SK-N-MC (cell line): ENCODE data around the gene INPP4B.

Source experiments
- DNase-seq: peaks from one replicate; pipeline ENCODE4 v3.0.0-alpha.2; 2011; ENCODE audit warnings: low read depth, low spot score
- H3K27ac ChIP-seq: fragments of 200-600 bp; sonication (generic); 2 replicates; pipeline ENCODE4 v1.5.1; 2016; ENCODE audit warnings: mixed run types
- H3K36me3 ChIP-seq: fragments of 200-600 bp; sonication (generic); 2 replicates; pipeline ENCODE4 v1.6.1; 2017; ENCODE audit warnings: antibody characterized with exemption, low read length, mixed read lengths; ENCODE audit not compliant: insufficient read depth
- H3K4me3 ChIP-seq: fragments of 200-600 bp; sonication (generic); 2 replicates; pipeline ENCODE4 v1.5.1; 2016
- H3K9ac ChIP-seq: fragments of 200-600 bp; sonication (generic); 2 replicates; pipeline ENCODE4 v1.8.0; 2017; ENCODE audit warnings: mixed run types, mixed read lengths; ENCODE audit not compliant: insufficient read length
- H3K9me3 ChIP-seq: fragments of 200-600 bp; sonication (generic); 2 replicates; pipeline ENCODE4 v1.6.1; 2017; ENCODE audit warnings: low read depth, mild to moderate bottlenecking, antibody characterized with exemption, low read length, moderate library complexity, mixed read lengths
- EZH2 ChIP-seq: fragments of 200-600 bp; sonication (generic); IDR thresholded peaks from one replicate; pipeline ENCODE4 v1.6.1; 2017; ENCODE audit warnings: antibody characterized with exemption
- FOXP2 ChIP-seq: optimal IDR thresholded peaks from 2 replicates; pipeline ENCODE3; 2011; ENCODE audit warnings: mild to moderate bottlenecking, moderate library complexity; ENCODE audit not compliant: insufficient read depth; ENCODE audit errors: extremely low read length, control extremely low read depth
- POLR2AphosphoS5 ChIP-seq: IDR thresholded peaks from 2 replicates; pipeline ENCODE4 v1.6.1; 2012; ENCODE audit warnings: mild to moderate bottlenecking, low read depth, low read length, borderline replicate concordance

The INPP4B gene

DNA sequence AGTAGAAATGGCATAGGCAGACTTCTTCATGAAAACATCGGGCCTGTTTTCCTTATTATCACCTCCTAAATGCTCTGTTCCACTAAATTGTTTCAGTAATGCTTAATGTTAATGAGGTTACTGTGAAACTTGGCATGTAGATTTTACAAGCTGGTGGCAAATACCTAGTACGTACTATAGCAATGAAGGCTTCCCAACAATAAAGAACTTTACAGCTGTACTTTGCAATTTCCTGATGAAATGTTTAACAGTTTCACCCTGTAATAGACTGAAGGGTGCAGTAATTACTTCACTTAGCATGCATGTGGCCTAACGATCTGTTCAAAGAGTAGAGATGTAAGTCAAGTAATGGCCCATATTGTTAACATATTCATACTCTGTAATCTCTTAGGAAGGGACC, 685.0 kb downstream of the INPP4B start:
- Histone ChIP-seq H3K9ac (no peak overlapping the region), H3K9me3 (no peaks in the 10 kb centered on the region), H3K4me3 (no peak overlapping the region), H3K27ac (no peak overlapping the region), H3K36me3 (no peaks in the 10 kb centered on the region)
- DNase-seq: no peak
- TF ChIP-seq FOXP2: no peak
- TF ChIP-seq POLR2AphosphoS5: no peak
- no peak for TF ChIP-seq EZH2

DNA sequence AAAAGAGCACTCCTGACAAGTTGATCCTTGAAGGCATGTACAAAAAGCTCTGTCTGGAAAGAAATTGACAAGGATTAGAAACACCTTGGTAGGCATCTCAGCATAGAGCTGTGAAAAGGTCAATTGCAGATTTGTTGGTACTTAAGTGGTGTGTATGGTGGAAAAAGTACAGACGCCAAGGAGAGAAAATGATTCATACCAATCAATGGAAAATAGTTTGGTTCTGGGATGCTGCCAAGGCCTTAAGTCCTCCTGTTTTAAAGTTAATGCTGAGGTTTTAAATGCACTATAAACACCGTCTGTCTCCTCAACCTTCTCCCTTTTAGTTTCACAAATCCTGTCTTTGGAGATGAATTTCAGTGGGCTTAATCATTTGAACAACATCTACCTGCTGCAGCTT, 685.6 kb downstream of the INPP4B start:
- TF ChIP-seq EZH2 (no peak), FOXP2 (no peak), POLR2AphosphoS5 (no peak)
- Histone ChIP-seq H3K36me3 (no peaks in the 10 kb centered on the region), H3K27ac (no peak overlapping the region), H3K4me3 (no peak overlapping the region), H3K9me3 (no peaks in the 10 kb centered on the region), H3K9ac (no peak overlapping the region)
- no peak for DNase-seq

DNA sequence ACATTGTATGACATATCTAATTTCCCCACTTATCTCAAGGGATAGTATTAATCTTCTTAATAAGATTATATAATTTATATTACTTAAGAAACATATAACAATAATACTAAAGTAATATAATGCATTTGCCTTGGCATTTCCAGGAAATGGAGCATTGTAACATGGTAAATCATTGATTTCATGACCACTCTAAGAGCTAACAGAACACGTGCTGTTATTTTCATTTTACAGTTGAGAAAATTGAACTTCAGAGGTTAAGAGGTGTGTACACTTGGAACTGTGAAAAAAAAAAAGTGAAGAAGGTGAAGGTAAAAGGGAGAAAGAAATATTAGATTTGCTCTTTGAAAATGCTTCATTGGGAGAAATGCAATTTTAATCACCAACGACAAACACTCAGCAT, 687.1 kb downstream of the INPP4B start:
- no peak overlapping the region for H3K27ac ChIP-seq
- H3K4me3 ChIP-seq: no peak overlapping the region
- TF ChIP-seq EZH2: no peak
- TF ChIP-seq POLR2AphosphoS5: no peak
- TF ChIP-seq FOXP2: no peak
- no peaks in the 10 kb centered on the region for H3K36me3 ChIP-seq
- H3K9ac ChIP-seq: no peak overlapping the region
- no peak for DNase-seq
- H3K9me3 ChIP-seq: no peaks in the 10 kb centered on the region

DNA sequence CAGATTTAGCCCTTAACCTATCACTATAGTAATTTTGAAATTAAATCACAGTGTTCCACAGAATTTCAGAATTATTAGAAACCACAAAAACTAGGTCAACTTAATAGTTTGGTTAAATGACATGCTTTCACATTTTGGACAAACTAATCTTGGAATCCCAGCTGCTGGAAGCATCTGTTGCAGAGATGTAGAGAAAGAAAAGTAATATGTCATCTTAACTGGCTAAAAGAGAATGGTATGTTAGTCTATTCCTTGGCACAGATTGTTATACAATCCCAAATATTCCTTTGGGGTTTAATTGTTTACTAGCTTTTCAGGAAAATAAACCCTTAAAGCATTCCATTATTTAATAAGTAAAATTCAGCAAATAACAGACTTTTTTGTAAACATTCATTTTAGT, 689.8 kb downstream of the INPP4B start:
- no peak for DNase-seq
- TF ChIP-seq FOXP2: no peak
- no peak for TF ChIP-seq POLR2AphosphoS5
- no peak for TF ChIP-seq EZH2
- Histone ChIP-seq H3K27ac (no peak overlapping the region), H3K9me3 (no peaks in the 10 kb centered on the region), H3K4me3 (no peak overlapping the region), H3K36me3 (no peaks in the 10 kb centered on the region), H3K9ac (no peak overlapping the region)

DNA sequence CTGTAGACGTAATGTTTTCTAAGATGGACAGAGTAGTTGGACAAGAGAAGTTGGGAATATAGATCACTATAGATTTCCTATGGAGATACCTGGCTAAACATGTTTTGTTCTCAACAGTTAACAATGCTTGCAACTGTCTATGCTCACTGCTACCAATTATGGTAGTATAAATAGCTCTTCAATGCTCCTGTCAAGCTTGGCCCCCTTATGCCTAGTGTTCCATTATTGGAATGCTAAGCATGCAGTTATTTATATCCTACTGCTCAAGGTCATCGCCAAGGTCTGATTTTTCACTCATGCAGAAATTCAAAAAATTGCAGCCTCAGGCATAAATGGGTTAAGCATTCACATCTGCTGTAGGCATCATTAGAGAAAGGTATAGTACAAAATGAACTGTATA, 690.8 kb downstream of the INPP4B start:
- Histone ChIP-seq H3K9ac (no peak overlapping the region), H3K27ac (no peak overlapping the region), H3K9me3 (no peaks in the 10 kb centered on the region), H3K36me3 (no peaks in the 10 kb centered on the region), H3K4me3 (no peak overlapping the region)
- TF ChIP-seq EZH2 (no peak), POLR2AphosphoS5 (no peak), FOXP2 (no peak)
- no peak for DNase-seq

DNA sequence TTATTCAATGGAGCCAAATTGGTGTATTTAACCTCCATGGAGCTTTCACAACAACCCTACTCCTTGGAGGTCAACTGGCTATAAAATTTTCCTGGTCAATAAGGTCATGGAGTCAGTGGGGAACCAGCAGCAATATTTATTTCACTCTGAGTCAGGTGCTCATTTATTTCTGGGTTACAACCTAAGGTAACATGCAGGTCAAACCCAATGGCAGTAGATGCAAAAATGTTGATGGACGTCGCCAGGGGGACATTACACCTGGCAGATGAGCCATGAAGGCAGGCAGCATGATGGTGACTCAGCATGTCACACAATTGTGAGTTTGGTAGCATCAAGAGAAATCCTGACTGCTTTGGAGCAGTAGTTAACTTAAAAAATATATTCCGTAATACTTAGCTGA, 695.6 kb downstream of the INPP4B start:
- Histone ChIP-seq H3K36me3 (no peaks in the 10 kb centered on the region), H3K27ac (no peak overlapping the region), H3K9ac (no peak overlapping the region), H3K4me3 (no peak overlapping the region), H3K9me3 (no peaks in the 10 kb centered on the region)
- no peak for TF ChIP-seq EZH2
- no peak for TF ChIP-seq FOXP2
- TF ChIP-seq POLR2AphosphoS5: no peak
- no peak for DNase-seq

DNA sequence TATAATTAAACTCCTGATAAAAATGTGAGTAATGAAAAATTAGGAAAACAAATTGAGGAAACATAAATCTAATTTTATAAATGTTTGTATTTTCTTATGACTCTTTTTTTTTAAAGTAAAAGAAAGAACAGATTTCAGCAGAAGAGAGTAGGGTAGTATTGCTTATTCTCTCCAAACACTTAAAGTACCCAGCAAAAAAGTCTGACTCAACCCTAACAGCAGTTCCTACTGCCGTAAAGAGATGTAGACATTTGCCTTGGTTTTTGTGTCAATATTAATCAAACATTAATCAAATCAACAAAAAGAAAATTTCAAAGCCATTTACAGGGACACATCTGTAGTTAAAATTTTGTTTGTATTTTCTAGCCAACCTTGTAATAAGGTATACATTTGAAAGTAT, 701.3 kb downstream of the INPP4B start:
- H3K4me3 ChIP-seq: no peak overlapping the region
- H3K36me3 ChIP-seq: no peaks in the 10 kb centered on the region
- TF ChIP-seq FOXP2 (no peak), POLR2AphosphoS5 (no peak), EZH2 (no peak)
- no peaks in the 10 kb centered on the region for H3K9me3 ChIP-seq
- H3K27ac ChIP-seq: no peak overlapping the region
- no peak for DNase-seq
- H3K9ac ChIP-seq: no peak overlapping the region

DNA sequence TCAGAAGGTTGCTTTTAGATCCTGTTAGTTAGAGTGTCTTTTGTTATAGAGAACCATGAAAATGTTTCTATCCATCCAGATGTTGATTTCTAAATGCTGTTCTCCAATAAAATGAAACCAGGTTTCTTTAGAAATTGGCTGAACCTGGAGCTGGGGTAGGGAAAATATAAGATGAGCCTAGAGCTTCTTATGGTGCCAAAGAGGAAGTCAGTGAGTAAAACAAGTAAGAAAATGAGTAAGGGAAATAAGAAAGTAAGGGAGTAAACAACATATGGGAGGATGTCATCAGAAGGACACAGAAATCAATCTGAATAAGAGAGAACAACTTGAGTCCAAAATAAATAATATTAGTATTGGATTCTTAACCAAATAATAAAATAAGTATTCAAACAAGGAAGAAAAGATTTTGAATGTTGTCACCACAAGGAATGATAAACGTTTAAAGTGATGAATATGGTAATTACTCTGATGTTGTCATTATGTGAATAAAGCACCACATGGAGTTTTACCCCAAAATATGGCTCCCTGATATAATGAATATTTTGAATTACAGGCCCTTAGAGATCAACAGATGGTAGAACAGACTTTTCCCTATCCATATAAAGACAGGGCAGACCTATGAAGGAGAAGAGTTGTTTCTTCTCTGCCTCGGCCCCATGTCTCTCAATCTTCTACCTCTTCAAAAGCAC, 703.6 kb downstream of the INPP4B start:
- H3K4me3 ChIP-seq: no peak overlapping the region
- no peaks in the 10 kb centered on the region for H3K9me3 ChIP-seq
- no peak overlapping the region for H3K27ac ChIP-seq
- no peak for DNase-seq
- H3K36me3 ChIP-seq: no peaks in the 10 kb centered on the region
- H3K9ac ChIP-seq: no peak overlapping the region
- no peak for TF ChIP-seq EZH2
- no peak for TF ChIP-seq FOXP2
- TF ChIP-seq POLR2AphosphoS5: no peak

DNA sequence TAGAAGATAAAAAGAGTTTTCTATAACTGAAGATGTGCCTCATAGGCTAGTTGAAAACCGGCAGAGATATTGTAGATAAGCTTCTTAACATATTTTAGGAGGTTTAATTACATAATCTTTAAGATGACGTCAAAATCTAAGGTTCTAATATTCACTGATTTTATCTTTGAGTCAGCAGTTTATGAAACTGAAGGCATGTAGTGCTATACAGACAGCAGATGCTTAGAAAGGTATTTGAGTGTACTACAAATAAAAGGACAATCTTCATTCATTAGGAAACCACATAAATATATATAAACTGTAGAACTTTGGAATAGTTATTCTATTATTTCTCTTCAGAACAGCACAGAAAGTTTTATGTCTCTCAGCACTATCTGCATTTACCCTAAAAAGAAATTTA, 704.9 kb downstream of the INPP4B start:
- no peaks in the 10 kb centered on the region for H3K9me3 ChIP-seq
- no peaks in the 10 kb centered on the region for H3K36me3 ChIP-seq
- no peak overlapping the region for H3K27ac ChIP-seq
- no peak overlapping the region for H3K9ac ChIP-seq
- no peak for DNase-seq
- no peak overlapping the region for H3K4me3 ChIP-seq
- TF ChIP-seq EZH2: no peak
- TF ChIP-seq FOXP2: no peak
- TF ChIP-seq POLR2AphosphoS5: no peak
